ENCODE results near the gene UBE2E1.

GRCh38 chr3:23816721-23817120 is 11.0 kb downstream of the UBE2E1 start:
- TF ChIP-seq, protein P1, sequence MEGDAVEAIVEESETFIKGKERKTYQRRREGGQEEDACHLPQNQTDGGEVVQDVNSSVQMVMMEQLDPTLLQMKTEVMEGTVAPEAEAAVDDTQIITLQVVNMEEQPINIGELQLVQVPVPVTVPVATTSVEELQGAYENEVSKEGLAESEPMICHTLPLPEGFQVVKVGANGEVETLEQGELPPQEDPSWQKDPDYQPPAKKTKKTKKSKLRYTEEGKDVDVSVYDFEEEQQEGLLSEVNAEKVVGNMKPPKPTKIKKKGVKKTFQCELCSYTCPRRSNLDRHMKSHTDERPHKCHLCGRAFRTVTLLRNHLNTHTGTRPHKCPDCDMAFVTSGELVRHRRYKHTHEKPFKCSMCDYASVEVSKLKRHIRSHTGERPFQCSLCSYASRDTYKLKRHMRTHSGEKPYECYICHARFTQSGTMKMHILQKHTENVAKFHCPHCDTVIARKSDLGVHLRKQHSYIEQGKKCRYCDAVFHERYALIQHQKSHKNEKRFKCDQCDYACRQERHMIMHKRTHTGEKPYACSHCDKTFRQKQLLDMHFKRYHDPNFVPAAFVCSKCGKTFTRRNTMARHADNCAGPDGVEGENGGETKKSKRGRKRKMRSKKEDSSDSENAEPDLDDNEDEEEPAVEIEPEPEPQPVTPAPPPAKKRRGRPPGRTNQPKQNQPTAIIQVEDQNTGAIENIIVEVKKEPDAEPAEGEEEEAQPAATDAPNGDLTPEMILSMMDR (conservative IDR thresholded peaks at IDR 0.05; ENCODE audit: low read depth, low read length) = no peak
- TF ChIP-seq CEBPB (IDR thresholded peaks at IDR 0.05; ENCODE audit: low read depth, low read length) (peak; percentile 95), ELK1 (IDR thresholded peaks at IDR 0.05; ENCODE audit: borderline replicate concordance, low read depth, low read length) (no peak), BHLHE40 (IDR thresholded peaks at IDR 0.05; ENCODE audit: low read depth, low read length) (no peak), CHD1 (IDR thresholded peaks at IDR 0.05; ENCODE audit: low read depth, low read length) (no peak), NFE2L2 (IDR thresholded peaks at IDR 0.05; ENCODE audit: low read depth, low read length) (no peak), MXI1 (IDR thresholded peaks at IDR 0.05; ENCODE audit: borderline replicate concordance, low read depth, low read length) (no peak), MAZ (IDR thresholded peaks at IDR 0.05; ENCODE audit: borderline replicate concordance, low read depth, low read length) (no peak), SMC3 (IDR thresholded peaks at IDR 0.05; ENCODE audit: low read depth, low read length) (no peak), POLR2A (IDR thresholded peaks at IDR 0.05; ENCODE audit: low read depth, low read length) (no peak), RAD21 (IDR thresholded peaks at IDR 0.05; ENCODE audit: low read length) (no peak), RCOR1 (IDR thresholded peaks at IDR 0.05; ENCODE audit: insufficient replicate concordance, low read length) (no peak), MAFK (IDR thresholded peaks at IDR 0.05; ENCODE audit: low read depth, low read length) (no peak), RFX5 (IDR thresholded peaks at IDR 0.05; ENCODE audit: low read depth, low read length) (no peak)
